DMS114 treated with DMSO at 0.1 percent for 48 hours (cell line): ENCODE results near the gene BIVM.
"Not testable (repeated sequence)": the region's sequence is repeated elsewhere in the genome, so short reads cannot be mapped to it uniquely, and the experiment has no call there.

Source experiments
- DNase-seq: peaks from one replicate; lab custom pipeline; 2025; ENCODE audit not compliant: unreplicated experiment; lab: John Stamatoyannopoulos, UW

The BIVM gene, protein sequence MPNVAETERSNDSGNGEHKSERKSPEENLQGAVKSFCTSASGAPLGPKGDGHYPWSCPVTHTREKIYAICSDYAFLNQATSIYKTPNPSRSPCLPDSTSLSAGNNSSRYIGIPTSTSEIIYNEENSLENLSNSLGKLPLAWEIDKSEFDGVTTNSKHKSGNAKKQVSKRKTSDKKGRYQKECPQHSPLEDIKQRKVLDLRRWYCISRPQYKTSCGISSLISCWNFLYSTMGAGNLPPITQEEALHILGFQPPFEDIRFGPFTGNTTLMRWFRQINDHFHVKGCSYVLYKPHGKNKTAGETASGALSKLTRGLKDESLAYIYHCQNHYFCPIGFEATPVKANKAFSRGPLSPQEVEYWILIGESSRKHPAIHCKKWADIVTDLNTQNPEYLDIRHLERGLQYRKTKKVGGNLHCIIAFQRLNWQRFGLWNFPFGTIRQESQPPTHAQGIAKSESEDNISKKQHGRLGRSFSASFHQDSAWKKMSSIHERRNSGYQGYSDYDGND

DNA sequence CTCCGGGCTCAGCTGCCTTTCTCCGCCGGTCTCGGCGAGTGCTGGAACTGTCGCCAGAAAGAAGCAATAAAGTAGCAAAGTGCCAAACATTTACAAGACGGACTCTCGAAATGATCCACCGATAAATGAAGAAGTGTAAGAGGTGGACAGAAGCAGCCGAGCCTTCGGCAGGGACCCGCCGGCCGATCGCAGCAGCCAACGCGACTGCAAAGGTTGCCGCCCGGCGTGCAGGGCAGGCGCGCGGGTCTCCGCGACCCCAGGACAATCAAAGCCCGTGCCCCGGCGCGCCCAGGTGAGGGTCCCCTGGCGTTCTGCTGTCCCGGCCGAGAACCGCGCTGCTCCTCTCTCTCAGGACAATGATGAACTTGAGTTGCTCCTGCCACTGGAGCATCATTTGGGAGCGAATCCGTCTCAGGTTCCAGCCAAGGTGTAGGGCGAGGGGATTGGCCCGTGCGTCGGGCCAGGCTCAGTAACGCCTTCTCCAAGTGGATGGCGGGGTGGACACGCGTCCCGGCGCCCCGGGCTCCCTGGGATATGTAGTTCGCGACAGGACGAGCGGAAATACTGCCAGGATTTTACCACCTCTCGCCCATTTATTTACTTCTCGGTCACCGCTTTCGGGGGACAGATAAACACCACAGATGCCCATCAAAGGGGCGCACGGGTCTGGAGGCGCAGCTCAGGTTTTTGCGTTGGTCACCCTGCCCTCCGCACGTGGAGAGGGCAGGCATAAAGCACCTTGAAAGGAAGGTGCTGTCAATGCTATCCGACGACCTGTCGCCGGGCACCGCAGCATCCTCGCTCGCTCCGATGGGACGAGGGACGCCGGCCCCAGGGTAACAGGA lies at the start of gene BIVM, which contains the start of gene POGLUT2:
Gene BIVM, plus strand, starts transcription at position 539 of the 845 bp plus-strand sequence. CDS start 8,149 bp downstream, outside the sequence.
Gene POGLUT2, minus strand, starts transcription at position 396 of the 845 bp plus-strand sequence. Its CDS starts 306 bp downstream, at position 90.
- peak; percentile 81 for DNase-seq

DNA sequence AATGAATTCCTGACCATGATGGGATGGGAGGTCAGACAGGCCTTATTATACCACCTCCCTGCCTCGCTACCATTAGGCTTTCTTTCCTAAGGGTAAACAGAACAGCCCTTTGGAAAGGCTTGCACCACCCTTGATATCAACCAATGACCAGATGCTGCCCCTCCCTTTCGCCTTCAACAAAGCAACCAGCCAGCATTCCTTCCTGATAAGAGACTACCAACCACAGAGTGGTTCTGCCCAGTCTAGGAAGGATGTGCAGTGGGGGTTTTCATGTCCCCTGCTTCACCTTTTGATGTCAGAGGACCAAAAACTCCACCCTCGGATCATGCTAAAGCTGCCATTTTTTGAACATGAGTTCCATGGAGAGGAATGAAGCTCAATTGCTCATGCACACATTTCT lies 47.0 kb upstream of the BIVM start:
- DNase-seq = no peak

DNA sequence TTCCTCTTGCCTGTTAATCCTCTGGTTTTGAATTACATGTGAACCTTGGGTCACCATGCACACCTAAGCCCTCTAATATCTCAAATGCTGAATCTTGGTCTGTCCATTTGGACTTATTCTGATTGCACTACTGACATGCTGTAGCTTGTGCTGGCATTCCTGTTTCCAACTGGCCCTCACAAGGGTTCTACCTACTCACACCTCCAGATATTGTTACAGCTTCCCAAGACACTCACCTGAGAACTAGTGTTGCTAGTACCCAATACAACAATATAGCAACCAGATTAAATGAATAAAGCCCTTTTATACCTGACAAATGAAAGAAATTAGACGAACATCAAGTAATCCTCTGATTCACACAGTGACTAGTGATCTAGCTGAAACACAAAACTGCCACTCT lies 41.9 kb upstream of the BIVM start:
- no peak for DNase-seq

DNA sequence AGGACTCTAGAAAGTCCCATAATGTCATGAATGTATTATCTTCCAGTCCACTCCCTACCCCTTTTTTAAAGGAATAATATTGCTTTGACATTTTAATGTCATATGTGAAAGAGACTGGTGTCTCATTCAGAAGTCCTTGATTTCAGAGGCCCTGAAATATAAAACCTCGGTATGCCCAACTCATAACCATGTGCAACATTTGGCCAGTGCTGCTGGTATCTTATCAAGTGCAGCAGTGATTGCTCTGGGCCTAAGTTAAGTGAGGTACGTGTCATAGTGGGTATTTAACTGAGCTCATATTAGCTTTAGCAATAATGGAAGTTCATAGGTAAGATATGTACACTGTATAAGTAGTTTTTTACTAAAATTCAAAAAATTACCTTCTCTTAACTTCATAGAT lies 40.1 kb upstream of the BIVM start:
- DNase-seq = no peak

DNA sequence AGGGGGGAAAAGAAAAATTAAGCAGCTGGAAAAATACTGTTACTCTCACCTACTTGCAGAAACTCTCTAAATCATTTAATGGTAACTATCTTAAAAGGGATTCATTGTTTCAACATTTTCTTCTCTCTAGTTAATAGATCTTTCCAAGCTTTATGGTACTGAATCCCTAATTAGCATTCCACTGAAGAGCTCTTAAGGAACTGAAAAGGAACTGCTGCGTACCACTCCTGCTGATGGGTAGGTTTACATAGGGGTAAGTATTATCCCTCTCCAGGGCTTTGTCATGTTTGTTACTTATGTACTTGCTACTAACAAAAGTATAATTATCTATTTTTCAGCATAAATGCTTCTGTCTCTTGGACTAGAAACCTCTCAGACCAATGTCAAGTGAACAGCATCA lies 37.8 kb upstream of the BIVM start:
- no peak for DNase-seq

DNA sequence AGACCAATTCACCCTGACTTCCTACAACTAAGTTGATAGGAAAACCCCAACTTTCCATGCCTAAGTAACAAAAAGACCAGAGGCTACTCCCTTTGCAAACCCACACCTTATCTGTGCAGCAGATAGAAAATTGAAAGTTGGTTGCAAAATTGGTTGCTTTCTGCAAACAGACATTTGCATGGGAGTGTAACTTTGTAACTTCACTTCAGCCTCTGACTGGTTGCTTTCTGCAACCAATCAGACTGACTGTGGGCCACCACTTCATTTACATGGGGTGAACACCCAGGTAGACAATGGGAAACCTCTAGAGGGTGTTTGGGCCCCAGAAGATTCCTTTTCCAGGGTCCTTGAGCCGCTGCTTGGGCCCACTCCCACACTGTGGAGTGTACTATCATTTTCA lies 35.2 kb upstream of the BIVM start:
- no peak for DNase-seq

DNA sequence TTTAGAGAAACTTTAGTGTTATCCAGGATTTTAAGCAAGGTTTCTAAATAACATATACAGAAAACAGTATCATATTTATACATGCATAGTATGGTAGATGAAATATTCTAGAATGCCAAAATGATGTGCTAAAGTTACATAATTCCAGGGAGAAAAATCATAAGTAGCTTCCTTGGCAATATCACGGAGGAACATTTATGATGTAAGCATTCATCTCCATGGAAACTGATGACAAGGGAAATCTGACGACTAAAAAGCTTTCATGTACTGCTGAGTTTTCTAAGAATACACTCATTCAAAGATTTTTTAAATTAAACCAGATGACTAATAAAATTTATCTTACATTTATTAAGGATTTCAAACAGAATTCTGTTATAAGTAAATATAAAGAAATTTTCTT lies 30.0 kb upstream of the BIVM start:
- no peak for DNase-seq

DNA sequence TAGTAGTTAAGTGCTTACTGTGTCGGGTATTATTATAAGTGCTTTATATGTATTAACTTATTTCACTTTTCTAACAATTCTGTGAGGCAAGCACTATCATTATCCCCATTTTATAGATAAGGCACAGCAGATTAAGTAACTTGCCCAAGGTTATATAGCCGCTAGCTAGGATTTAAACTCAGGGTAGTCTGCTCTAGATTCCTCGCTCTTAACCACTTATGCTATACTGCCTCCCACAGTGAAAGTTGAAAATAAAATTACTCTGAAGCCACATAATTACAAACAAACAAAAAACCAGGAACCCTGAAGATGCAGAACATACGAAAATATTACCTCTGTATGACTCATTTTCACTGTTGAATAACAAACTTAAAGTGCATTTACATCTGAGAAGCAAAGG lies 29.2 kb upstream of the BIVM start:
- no peak for DNase-seq

DNA sequence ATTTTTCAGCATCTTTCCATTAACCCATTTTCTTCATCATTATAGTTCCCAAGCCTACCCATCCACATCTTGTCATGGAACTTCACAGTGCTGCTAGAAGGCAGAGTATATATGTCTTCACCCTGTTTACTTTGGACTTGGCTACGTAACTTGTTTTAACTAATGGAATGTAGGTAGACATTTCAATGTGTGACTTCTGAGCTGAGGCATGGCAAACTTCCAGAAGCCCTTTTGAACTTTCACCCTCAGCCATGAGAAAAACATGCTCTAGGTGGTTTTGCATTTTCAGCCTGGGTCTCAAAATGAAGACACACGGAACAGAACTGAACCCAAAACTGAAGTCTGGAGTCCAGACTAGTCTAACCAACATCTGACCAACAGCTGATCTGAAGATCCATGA lies 28.5 kb upstream of the BIVM start:
- DNase-seq = no peak

DNA sequence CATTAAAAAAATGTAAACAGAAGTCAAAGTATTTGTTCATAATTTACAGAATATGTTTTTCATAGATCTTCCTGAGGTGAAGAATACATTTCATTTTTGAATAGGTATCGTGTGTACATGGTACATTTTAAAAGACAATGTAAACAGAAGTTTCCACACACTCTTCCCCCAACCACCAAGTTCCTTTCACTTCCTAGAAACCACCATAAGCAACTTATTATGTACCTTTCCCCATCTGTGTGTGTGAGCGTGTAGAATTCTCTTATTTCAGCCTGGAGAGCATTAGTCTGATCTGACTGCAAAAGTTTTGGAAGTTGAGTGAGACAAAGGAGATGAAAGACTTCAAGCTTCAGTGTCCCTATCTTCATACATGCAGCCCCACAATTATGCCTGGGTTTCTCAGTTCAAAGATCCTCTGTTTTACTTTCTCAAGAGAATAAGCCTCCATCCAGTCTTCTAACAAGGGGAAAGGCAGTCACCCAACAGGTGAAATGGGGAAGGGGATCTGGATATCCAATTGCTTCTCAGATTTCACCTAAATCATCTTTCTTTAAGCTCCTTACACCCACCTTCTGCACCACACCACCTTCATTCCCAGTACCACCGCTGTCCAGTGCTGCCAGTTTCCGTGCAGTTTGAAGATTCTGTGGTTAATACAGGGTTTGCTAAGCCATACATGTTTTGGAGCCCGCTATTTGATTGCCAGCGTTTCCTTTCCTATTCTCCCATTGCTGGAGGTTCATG lies 27.4 kb upstream of the BIVM start:
- DNase-seq = no peak

DNA sequence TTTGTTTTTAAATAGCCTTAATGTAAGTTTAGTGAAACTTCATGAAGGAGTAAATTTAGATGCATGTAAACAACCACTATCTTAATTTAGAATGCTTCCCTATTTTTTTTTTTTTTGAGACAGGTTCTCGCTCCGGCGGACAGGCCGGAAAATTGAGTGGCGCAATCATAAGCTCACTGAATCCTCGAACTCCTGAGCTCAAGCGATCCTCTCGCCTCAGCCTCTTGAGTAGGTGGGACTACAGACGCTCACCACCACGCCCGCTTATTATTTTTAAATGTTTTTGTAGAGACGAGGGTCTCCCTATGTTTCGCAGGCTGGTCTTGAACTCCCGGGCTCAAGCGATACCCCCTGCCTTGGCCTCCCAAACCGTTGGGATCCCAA lies 26.9 kb upstream of the BIVM start:
- DNase-seq = no peak

DNA sequence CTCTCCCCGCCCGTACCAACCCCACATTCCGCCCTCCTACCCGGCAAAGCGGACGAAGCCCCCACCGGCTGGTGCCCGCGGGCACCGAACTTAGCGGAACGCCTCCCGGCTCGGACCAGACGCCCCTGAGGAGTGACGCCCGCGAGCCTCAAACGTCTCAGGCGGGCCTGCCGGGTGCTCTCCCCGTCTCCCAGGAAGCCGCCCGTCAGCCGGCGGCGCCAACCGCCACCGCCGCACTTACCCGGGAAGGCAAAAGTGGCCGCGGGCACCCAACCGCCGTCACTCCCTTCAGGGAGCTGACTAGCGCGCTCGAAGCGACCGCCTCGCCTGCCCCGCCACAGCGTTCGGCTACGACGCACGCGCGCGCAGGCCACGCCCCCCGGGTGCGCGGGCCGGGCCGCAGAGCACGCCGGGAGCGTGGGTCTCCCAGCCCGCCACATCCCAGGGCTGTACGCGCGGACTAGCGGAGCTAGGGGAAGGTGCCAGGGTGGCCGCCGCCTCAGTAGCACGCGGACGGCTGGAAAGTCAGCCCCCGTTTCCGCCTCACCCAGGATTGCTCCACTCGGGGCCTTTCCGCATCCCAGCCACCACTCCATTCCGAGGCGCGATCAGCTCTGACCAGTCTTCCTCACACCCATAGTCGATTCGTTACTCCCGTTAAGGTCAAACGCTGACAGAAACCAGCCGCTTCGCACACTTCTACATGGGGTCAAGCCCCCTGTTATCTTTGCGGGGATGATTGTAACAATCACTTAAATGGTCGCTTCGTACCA lies 25.3 kb upstream of the BIVM start, which contains the start of gene TEX30:
Gene TEX30, minus strand, starts transcription at position 346 of the 773 bp plus-strand sequence. CDS start 3,760 bp downstream, outside the sequence.
- DNase-seq = peak; percentile 36

DNA sequence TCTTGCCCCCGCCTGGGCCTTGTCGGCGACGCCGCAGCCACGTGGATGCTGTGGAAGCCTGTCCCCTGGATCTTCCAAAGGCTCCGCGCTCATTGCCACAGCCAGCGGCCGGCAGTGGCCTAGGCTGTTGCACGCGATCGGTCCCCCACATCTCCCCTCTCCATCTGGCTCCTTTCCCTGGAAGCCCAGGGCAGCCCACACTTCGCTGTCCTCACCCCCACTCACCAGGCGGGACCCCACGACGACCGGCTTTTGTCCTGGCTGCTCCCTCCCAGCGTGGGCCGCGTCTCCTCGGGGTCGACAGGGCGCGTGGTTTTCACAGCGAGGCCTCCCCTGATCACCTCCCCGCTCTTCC lies 24.7 kb upstream of the BIVM start:
- DNase-seq = no peak

DNA sequence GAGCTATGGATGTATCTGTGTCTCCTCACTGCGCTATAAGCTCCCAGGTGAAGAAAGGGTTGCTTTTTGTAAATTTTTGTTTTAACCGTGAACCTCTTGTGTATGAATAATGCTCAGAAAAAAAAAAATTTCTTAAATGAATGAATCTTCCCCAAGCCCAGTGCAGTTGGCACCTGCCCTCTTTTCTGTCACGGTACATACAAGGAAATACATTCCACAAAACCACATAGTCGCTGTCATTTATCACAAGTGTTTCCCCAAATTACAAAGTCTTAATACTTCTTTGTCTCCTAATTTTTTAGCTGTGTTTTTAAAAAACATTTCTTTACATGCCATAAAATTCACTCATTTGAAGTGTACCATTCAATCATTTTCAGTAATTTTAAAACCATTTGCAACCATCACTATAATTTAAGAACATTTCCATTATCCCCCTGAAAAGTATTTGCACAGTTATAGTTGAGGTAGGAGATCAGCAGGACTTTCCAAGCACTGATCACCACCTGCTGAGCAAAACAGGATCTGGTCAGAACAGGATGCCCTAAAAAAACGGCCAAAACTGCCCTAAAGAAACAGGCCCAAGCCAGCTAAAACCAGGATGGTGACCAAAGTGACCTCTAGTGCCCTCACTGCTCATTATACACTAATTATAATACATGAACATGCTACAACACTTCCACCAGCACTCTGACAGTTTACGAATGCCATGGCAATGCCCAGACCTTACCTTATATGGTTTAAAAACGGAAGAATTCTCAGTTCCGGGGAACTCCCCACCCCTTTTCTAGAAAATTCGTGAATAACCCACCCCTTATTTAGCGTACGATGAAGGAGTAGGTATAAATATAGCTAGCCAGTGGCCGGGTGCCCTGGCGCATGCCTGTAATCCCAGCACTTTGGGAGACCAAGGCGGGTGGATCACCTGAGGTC lies 24.1 kb upstream of the BIVM start:
- DNase-seq = no peak

DNA sequence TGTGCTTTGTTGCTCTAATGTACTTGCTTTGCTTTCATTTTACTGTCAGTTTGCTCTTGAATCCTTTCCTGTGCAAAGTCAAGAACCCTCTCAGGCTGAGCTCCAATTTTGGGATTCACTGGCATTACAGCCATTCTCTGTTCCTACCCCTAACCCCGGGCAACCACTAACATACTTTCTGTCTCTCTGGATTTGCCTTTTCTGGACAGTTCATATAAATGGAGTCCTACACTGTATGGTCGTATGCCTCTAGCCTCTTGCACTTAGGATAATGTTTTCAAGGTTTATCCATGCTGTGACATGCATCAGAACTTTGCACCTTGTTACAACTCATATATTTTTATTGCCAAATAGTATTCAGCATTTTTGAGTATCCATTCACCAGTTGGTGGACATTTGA lies 22.6 kb upstream of the BIVM start:
- DNase-seq = no peak

DNA sequence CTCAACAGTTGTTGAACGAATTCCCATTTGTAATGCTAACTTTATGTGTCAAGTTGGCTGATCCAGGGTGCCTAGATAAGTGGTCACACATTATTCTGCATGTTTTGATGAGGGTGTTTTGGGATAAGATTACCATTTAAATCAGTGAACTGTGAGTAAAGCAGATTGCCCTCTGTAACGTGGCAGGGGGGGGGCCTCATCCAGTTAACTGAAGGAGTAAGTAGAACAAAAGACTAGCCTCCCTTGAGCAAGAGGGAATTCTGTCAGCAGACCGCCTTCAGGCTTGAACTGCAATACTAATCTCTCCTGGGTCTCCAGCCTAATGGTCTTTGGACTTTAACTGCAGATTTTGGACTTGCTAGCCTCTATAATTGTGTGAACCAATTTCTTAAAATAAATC lies 21.2 kb upstream of the BIVM start:
- no peak for DNase-seq

DNA sequence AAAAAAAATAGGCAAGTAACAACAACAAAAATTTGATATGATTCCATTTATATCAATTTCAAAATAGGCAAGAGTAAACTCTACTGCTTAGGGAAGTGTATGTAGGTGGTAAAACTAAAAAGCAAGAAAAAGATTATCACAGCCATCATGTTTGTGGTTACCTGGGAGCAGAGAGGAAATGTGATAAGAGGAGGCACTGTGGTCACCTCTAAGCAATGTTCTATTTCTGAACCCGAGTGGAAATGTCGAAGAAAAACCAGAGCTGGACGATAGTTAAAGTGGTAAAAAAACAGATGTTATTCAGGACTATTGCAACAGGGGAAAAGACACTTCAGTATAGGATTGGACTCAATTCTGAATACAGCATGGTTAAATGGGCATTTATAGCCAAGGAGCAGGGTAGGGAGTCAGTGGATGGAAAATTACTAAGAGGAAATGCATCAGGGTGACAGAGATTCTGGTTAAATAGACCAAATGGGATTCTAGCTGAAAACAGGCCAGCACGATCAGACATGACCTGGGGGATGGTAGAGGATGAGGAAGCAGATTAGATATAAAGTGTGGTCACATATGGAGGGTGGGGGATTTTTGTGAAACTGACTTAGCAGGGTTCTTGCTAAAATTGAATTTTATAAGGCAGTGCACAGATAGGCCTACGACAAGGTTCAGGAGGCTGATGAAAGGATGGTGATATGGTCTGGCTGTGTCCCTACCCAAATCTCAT lies 19.3 kb upstream of the BIVM start:
- no peak for DNase-seq

DNA sequence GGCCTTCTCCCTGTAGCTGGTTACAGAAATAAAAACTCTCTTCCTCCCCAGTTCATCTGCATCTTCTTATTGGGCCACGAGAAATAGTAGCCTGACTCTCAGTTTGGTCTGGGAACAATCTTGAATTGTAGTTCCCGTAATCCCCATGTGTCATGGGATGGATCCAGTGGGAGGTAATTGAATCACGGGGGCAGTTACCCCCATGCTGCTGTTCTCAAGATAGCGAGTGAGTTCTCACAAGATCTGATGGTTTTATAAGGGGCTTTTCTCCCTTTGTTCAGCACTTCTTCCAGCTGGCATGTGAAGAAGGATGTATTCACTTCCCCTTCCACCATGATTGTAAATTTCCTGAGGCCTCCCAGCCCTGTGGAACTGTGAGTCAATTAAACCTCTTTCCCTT lies 18.3 kb upstream of the BIVM start:
- DNase-seq = not testable (repeated sequence)

DNA sequence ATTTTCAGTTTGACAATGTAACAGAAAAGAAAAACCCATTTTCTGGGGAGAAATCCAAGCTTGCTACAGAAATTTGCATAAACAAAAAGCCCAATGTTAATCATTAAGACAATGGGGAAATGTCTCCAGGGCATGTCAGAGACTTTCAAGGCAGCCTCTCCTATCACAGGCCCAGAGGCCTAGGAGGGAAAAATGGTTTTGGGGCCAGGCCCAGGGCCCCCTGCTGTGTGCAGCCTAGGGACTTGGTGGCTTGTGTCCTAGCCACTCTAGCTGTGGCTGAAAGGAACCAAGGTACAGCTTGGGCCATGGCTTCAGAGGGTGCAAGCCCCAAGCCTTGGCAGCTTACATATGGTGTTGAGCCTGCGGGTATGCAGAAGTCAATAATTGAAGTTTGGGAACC lies 17.3 kb upstream of the BIVM start:
- no peak for DNase-seq
